ENCODE measurements around the gene CRP. TPM values are rescaled to one million over a fixed set of nuclear protein-coding genes. Genes with fewer than 3 reads are reported as not detected.
"Not testable (repeated sequence)": the region's sequence is repeated elsewhere in the genome, so short reads cannot be mapped to it uniquely, and the experiment has no call there.

CRP gene
- total and polyA plus RNA-seq, 2 donors, result 7.2 TPM; not detected in 1

GRCh38 chr1:159672390-159672789 lies 42.0 kb downstream of the CRP start:
- not testable (repeated sequence) for H3K4me1 ChIP-seq (ENCODE audit: insufficient read depth); H3K4me3 ChIP-seq (ENCODE audit: low read depth, low read length); DNase-seq (ENCODE audit: extremely low spot score); H3K27ac ChIP-seq (ENCODE audit: low read depth); H3K36me3 ChIP-seq (ENCODE audit: insufficient read depth)
- WGBS, result 93% methylated on average over 1 of the region's 1 CpG

GRCh38 chr1:159669338-159669737 lies 45.1 kb downstream of the CRP start:
- WGBS, result 49% methylated on average over 1 of the region's 1 CpG
- no peak for DNase-seq (ENCODE audit: extremely low spot score)

GRCh38 chr1:159668739-159669138 lies 45.6 kb downstream of the CRP start:
- no peaks in the 10 kb centered on the region for H3K4me1 ChIP-seq (ENCODE audit: insufficient read depth)
- H3K27ac ChIP-seq (ENCODE audit: low read depth), result no peak overlapping the region
- H3K36me3 ChIP-seq (ENCODE audit: insufficient read depth), result no peaks in the 10 kb centered on the region
- H3K4me3 ChIP-seq (ENCODE audit: low read depth, low read length), result no peak overlapping the region
- DNase-seq (ENCODE audit: extremely low spot score), result no peak
- WGBS, result 55% methylated on average over 3 of the region's 3 CpGs

More at GRCh38 chr1:159669338-159669737, 45.1 kb downstream of the CRP start:
- Histone ChIP-seq H3K36me3 (ENCODE audit: insufficient read depth) (no peaks in the 10 kb centered on the region), H3K4me3 (ENCODE audit: low read depth, low read length) (no peak overlapping the region), H3K27ac (ENCODE audit: low read depth) (no peak overlapping the region), H3K4me1 (ENCODE audit: insufficient read depth) (no peaks in the 10 kb centered on the region)

- Histone ChIP-seq H3K4me3 (ENCODE audit: low read depth, low read length) (no peak overlapping the region), H3K4me1 (ENCODE audit: insufficient read depth) (no peaks in the 10 kb centered on the region), H3K36me3 (ENCODE audit: insufficient read depth) (no peaks in the 10 kb centered on the region), H3K27ac (ENCODE audit: low read depth) (no peak overlapping the region)
- WGBS, result 80% methylated on average over 3 of the region's 3 CpGs
- DNase-seq (ENCODE audit: extremely low spot score), result no peak
These were observed 50.1 kb downstream of the CRP start for GRCh38 chr1:159664247-159664646.

GRCh38 chr1:159663552-159663951 lies 50.8 kb downstream of the CRP start:
- no peak for DNase-seq (ENCODE audit: extremely low spot score)
- no peaks in the 10 kb centered on the region for H3K4me1 ChIP-seq (ENCODE audit: insufficient read depth)
- H3K36me3 ChIP-seq (ENCODE audit: insufficient read depth), result no peaks in the 10 kb centered on the region
- H3K4me3 ChIP-seq (ENCODE audit: low read depth, low read length), result no peak overlapping the region
- no peak overlapping the region for H3K27ac ChIP-seq (ENCODE audit: low read depth)
- WGBS, result 70% methylated on average over 2 of the region's 2 CpGs

Other genes with a start within 250 kb of the CRP start
- not detected for gene OR10J5, start 178.6 kb downstream of the CRP start, total RNA-seq
- gene OR10J5, start 178.6 kb downstream of the CRP start, polyA plus RNA-seq, result not detected
- not detected for gene APCS, start 126.8 kb downstream of the CRP start, total RNA-seq
- 1.1 TPM for gene APCS, start 126.8 kb downstream of the CRP start, polyA plus RNA-seq
- 9.6 TPM for gene DUSP23, start 66.4 kb upstream of the CRP start, total RNA-seq
- gene DUSP23, start 66.4 kb upstream of the CRP start, polyA plus RNA-seq, result 93.6 TPM
- not detected for gene FCRL6, start 87.8 kb upstream of the CRP start, total RNA-seq
- 0.20 TPM for gene FCRL6, start 87.8 kb upstream of the CRP start, polyA plus RNA-seq
- gene SLAMF8, start 112.3 kb upstream of the CRP start, total RNA-seq, result 0.69 TPM
- 6.1 TPM for gene SLAMF8, start 112.3 kb upstream of the CRP start, polyA plus RNA-seq
- not detected for gene VSIG8, start 148.1 kb upstream of the CRP start, total RNA-seq
- gene VSIG8, start 148.1 kb upstream of the CRP start, polyA plus RNA-seq, result 0.05 TPM
- 0.48 TPM for gene CFAP45, start 185.6 kb upstream of the CRP start, total RNA-seq
- gene CFAP45, start 185.6 kb upstream of the CRP start, polyA plus RNA-seq, result 1.0 TPM
- gene TAGLN2, start 210.9 kb upstream of the CRP start, total RNA-seq, result 106 TPM
- gene TAGLN2, start 210.9 kb upstream of the CRP start, polyA plus RNA-seq, result 318 TPM
- gene IGSF9, start 231.0 kb upstream of the CRP start, total RNA-seq, result 1.7 TPM
- 1.6 TPM for gene IGSF9, start 231.0 kb upstream of the CRP start, polyA plus RNA-seq
- not detected for gene SLAMF9, start 239.6 kb upstream of the CRP start, total RNA-seq
- not detected for gene SLAMF9, start 239.6 kb upstream of the CRP start, polyA plus RNA-seq

All from urinary bladder (tissue), 4 donors.